Stimulated activated CD8-positive, alpha-beta memory T cell treated with anti-CD3 and anti-CD28 coated beads, Interleukin-4, amount 100 ng/mL, for 1 hour (primary cell): ENCODE data around the gene CDKN2B.
"Not testable (repeated sequence)": the region's sequence is repeated elsewhere in the genome, so short reads cannot be mapped to it uniquely, and the experiment has no call there.

Experiments
- DNase-seq, 2 donors: peaks; one replicate each; pipeline ENCODE4 v3.0.0-alpha.2; 2020; ENCODE audit warnings: low read depth in 2 of 2, low spot score in 1 of 2

The CDKN2B gene

DNA sequence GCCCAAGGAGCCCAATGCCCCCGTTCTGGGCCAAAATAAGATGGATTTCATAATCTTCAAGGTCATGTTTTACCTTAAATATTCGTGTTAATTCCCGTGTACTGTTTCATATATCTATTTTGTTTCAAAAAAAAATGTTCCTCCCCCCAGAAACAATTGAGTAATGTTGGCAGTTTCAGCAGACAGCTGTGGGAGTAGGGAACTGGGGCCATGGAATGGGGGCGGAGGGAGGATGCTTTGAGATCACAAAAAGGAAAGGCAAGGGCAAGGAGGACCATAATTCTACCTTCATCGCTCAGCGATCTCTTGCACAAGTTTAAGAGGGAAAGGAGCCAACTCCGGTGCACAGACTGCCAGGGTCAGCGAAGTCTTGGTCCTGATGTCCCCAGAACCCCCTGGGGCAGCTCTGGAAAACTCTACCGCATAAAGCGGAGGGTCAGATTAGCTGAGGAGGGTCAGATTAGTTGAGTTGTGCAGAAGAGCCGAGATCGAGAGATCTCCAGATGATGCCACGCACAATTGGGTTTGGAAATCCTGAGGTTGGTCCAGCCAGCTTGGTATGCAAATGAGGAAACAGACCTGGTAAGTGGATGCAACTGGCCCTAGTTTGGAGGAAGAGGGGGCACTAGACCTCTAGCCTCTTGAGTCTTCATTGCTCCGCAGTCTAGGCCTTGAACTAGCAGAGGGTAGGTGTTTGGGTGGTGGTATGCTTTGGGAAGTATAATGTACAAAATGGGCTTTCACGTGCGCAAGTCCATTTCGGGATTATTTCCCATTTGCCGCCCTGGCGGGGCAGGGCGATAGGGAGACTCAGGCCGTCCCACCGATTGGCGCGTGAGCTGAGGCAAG lies 38.9 kb downstream of the CDKN2B start:
- DNase-seq: no peak

DNA sequence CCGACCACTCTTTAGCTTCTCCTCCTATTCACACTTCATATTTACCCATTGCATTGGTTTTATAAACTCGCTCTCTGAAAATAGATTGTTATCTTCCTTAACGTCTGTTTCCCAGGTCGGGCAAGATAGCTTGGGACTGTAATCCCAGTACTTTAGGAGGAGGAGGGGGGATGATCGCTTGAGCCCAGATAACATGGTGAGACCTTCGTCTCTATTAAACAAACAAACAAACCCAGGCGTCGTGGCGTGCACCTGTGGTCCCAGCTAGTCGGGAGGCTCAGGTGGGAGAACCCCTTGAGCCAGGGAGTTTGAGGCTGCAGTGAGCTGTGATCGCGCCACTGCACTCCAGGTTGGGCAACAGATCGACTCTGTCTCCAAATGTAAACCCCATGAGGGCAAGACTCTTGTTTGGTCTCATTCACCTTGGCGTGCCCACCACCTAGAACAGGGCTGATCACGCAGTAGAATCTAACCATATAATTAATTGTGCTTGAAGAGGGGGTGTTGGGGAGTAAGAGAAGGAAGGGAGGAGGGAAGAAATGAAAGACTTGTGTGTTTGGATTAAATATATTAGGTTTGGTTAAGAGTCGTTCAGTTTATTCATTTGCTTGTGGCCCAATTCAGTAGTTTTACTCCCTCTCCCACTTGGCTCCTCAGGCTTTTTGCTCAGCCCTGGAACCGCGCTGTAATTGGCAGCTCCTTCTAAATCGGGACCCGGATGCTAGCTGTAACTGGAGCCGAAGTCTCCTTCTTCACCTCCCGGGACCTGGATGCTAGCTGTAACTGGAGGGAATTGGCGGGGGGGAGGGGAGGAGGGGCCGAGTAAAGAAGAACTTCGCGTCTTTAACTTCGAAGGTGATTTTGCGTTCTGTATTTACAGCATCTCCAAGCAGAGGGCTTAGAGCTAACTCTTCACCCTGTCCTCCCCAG lies 39.8 kb downstream of the CDKN2B start:
- DNase-seq: no peak

DNA sequence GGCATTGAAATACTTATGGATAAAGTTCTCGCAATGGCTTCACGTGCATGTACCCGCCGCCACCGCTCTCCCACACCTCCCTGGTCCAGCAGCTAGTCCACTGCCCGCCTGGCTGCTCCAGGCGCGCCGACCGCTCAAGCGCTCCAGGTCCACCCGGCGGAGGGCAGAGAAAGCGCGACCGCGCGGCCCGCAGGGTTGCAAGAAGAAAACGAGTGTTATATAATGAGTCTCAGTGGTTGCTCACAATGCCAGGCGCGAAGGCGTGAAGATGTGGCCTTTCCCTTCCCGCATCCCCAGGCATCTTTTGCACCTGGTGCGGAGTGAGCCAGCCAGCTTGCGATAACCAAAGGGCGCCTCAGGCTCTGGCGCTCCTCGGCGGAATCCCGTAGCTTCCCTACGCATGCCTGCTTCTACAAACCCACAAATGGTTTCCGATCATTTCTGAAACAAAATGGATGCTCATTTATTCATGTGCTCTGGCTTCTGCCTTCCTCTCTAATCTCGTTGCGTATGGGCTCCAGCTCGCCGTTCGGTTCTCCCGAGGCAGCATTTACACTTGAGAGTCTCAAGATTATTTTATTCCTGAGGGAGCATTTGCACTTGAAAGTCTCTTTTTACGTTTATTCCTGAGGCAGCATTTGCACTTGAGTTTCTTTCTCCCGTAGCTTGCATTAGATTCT lies 40.6 kb downstream of the CDKN2B start:
- no peak for DNase-seq

DNA sequence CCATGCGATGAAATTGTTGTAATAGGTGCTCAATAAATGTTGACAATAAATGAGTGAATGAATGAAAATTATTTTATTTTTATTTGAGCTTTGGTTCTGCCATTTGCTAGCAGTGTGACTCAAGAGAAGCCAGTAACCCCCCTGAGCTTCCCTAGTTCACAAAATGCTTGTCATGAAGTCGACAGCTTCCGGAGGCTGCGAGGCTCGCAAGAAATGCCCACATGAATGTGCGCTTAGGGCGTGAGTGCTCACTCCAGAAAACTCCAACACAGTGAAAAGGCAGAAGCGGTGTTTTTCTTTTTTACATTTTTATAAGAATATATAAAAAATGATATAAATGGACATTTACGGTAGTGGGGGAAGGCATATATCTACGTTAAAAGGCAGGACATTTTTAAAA lies 41.4 kb downstream of the CDKN2B start:
- DNase-seq: no peak

DNA sequence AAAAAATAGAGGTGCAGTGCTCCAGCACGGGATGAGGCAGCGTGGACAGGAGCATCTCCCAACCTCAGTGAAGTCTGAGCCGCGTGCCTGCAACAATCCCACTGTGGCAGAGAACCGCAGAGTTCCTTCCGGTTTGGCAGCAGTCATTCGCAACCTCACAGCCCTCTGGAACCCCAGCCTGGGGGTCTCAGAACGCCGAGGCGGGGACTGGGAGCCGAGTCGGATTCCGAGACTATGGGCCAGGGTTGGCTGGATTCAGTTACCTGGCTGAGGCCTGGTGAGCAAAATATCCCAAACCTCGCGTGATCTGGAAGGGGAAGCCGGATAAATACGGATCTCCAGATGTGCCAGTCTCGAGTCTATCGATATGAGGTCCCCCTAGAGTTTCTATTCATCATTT lies 41.9 kb downstream of the CDKN2B start:
- DNase-seq: no peak

DNA sequence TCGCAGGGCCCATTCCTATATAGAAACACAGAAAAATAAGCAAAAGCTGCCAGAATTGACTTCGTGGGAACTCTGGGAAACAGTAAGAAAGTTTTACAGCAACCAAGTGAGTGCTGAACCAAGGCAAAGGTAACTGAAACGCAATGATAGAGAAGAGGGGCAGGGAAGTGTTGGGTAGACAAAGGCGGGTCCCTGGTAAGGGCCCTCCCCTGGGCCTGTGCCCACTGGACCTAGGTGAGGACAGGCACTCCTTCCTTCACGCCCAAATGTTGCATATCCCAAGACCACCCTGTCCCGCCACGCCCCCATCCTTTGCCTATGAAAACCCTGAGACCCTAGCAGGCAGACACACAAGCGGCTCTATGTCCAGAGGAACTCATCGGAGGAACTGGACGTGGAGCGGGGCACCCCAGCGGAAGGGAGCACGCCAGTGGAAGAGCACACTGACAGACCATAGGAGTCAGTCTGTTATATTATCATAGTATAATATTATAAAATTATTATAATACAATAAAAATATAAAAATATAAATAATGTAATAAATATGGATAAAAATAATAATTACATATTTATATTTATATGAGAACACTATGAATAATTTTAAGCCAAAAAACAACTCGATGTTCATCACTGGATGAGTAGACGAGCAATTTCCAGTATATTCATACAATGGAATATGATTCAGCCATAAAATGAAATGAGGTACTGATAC lies 42.8 kb downstream of the CDKN2B start:
- DNase-seq: no peak

DNA sequence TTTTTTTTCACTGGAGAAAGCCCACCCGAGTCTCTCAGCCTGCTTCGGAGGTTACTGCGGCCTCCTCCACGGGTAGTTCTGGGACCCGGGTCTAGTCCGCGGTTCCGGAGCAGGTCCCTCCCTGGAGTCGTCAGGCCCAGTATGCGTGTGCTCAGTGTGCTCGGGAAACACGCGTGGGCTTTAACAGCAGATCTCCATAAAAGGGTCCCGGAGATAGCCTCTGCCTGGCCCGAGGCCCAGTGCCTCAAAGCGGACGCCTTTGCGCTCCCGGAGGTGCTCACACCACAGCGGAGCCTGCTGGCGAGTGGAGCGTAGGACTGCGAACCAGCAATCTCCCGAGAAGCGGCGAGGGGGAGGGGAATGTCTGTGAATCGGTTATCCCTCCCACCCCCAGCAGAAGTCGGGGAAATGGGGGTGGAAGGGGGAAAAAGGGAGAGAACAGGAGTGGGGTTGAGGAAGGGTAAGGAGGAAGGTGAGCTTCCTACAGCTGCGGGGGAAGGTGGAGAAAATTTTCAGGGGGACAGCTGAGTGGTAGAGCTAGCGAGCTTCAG lies 43.6 kb downstream of the CDKN2B start:
- no peak for DNase-seq

DNA sequence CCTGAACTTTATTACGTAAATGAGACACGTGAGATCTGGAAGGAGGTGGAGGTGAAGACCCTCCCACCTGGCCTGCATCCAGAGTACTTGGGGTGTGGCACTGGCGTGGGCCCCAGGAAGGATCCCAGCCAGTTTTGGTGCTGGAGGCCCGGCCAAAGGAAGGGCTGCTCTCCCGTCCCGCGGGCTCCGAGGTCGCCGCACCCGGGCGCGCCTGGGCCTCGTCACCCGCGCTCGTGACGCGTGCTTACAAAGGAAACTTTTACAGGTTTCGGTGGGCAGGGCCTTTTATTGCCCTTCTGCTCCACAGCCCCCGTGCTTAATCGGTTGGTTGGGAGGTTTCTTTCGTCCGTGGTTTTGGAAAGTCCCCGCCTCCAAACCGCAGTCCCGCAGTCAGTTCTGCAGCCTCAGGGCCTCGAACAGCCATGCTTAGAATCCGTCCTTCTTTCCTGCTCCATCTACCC lies 44.1 kb downstream of the CDKN2B start:
- DNase-seq: no peak

DNA sequence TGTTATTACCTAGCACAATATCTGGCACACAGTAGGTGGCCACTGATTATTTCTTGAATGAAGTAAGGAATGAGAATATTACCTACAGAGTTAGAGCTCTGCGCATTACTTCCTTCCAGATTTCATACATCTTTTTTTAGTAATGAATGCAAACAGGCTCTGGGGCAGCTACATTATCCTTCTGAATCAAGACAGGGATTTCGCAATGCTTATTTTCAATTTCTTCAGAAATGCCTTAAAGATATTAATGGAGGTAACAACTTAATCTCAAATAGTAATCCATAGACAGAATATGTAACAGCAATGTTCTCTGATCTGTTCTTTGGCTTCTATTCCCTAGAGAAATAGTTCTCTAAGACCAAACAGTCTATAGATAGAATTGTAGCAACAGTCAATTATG lies 47.5 kb downstream of the CDKN2B start:
- DNase-seq: no peak

DNA sequence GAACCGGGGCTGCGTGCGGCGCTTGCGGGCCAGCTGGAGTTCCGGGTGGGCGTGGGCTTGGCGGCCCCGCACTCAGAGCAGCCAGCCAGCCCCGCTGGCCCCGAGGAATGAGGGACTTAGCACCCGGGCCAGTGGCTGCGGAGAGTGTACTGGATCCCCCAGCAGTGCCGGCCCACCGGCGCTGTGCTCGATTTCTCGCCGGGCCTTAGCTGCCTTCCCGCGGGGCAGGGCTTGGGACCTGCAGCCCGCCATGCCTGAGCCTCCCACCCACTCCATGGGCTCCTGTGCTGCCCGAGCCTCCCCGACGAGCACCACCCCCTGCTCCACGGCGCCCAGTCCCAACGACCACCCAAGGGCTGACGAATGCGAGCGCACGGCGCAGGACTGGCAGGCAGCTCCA lies 49.8 kb downstream of the CDKN2B start:
- not testable (repeated sequence) for DNase-seq

DNA sequence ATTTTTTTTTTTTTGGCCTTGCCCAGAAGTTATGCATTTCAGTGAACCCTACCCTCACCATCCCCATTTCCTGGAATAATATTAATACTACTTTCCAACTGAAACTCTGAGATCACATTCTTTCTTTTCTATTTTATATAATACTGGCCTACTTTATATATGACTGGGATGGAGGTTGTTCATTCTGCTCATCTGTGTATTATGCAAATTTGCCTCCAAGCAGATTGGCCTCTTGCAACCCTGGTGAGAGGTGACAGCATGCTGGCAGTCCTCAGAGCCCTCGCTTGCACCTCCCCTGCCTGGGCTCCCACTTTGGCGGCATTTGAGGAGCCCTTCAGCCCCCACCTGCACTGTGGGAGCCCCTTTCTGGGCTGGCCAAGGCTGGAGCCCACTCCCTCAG lies 50.3 kb downstream of the CDKN2B start:
- no peak for DNase-seq
